ENCODE measurements around the gene VPS36.

VPS36 gene

GRCh38 chr13:52371736-52372247 is 78.6 kb downstream of the VPS36 start:
- peak; percentile 9 for DNase-seq
- H3K9me3 ChIP-seq: no peaks in the 10 kb centered on the region
- H3K27me3 ChIP-seq: no peaks in the 10 kb centered on the region
- H3K4me1 ChIP-seq: no peaks in the 10 kb centered on the region
- no peak overlapping the region for H3K4me3 ChIP-seq (ENCODE audit: low read depth, low read length)
- no peak for TF ChIP-seq CTCF (IDR thresholded peaks at IDR 0.05; ENCODE audit: low read depth, low read length)
- no peaks in the 10 kb centered on the region for H3K36me3 ChIP-seq

DNA sequence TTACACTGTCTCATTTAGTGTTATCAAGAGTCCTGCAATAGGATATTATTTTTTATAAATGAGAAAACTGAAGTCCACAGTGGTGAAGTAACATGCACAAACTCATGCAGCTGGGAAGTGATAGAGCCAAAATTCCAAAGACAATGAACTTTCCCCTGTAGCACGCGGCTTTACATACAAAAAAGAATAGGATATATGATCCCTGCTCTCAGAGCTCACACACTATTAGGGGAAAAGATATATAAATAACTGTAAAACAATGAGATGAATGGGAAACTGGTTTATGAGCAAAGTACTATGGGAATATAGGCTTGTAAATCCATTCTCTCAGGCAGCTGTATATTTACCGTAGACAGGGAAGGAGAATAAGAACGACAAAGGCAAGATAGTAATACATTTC is 84.1 kb downstream of the VPS36 start:
- H3K9me3 ChIP-seq: no peaks in the 10 kb centered on the region
- no peak for DNase-seq
- no peaks in the 10 kb centered on the region for H3K4me1 ChIP-seq
- TF ChIP-seq CTCF (IDR thresholded peaks at IDR 0.05; ENCODE audit: low read depth, low read length): no peak
- no peaks in the 10 kb centered on the region for H3K27me3 ChIP-seq
- H3K36me3 ChIP-seq: no peaks in the 10 kb centered on the region
- no peak overlapping the region for H3K4me3 ChIP-seq (ENCODE audit: low read depth, low read length)

All from BE2C (cell line).